Loucy (cell line): ENCODE measurements around the gene RBM15.

ENCODE experiments used
- H2AFZ ChIP-seq: fragments of 200-600 bp; sonication (generic); 2 replicates; pipeline ENCODE4 v1.6.0; 2016; ENCODE audit warnings: antibody characterized with exemption, mild to moderate bottlenecking, low read length, moderate library complexity
- H3F3A ChIP-seq: fragments of 200-600 bp; 2 replicates; pipeline ENCODE4 v1.6.0; 2016; ENCODE audit warnings: antibody characterized with exemption, low read depth, mild to moderate bottlenecking
- H3K27me3 ChIP-seq: fragments of 200-600 bp; sonication (generic); 2 replicates; pipeline ENCODE4 v1.6.1; 2014; ENCODE audit warnings: low read length, mild to moderate bottlenecking; ENCODE audit not compliant: insufficient read depth, poor library complexity, severe bottlenecking
- H3K36me3 ChIP-seq: fragments of 200-600 bp; sonication (generic); 2 replicates; pipeline ENCODE4 v1.6.1; 2016; ENCODE audit warnings: low read length; ENCODE audit not compliant: insufficient read depth
- H3K4me1 ChIP-seq: fragments of 200-600 bp; sonication (generic); 2 replicates; pipeline ENCODE4 v1.5.1; 2014; ENCODE audit warnings: low read length, mild to moderate bottlenecking; ENCODE audit not compliant: insufficient read depth, poor library complexity, severe bottlenecking
- H3K4me2 ChIP-seq: fragments of 200-600 bp; sonication (generic); 2 replicates; pipeline ENCODE4 v1.6.0; 2014; ENCODE audit warnings: antibody characterized with exemption, low read length, low read depth, mild to moderate bottlenecking; ENCODE audit not compliant: poor library complexity, severe bottlenecking
- H3K4me3 ChIP-seq: fragments of 200-600 bp; sonication (generic); 2 replicates; pipeline ENCODE4 v1.5.1; 2014; ENCODE audit warnings: low read length, mild to moderate bottlenecking, mixed read lengths; ENCODE audit not compliant: poor library complexity, severe bottlenecking
- H3K79me2 ChIP-seq: fragments of 200-600 bp; sonication (generic); 2 replicates; pipeline ENCODE4 v1.6.1; 2014; ENCODE audit warnings: low read length; ENCODE audit not compliant: insufficient read depth
- H3K9ac ChIP-seq: fragments of 200-600 bp; sonication (generic); 2 replicates; pipeline ENCODE4 v1.6.0; 2014; ENCODE audit warnings: mild to moderate bottlenecking, low read depth, low read length, moderate library complexity; ENCODE audit not compliant: poor library complexity, severe bottlenecking
- H3K9me2 ChIP-seq: fragments of 200-600 bp; sonication (generic); replicated peaks from 2 replicates; pipeline ENCODE4 v1.6.1; 2016; ENCODE audit warnings: low read depth, low read length, mixed read lengths
- H3K9me3 ChIP-seq: fragments of 200-600 bp; sonication (generic); 2 replicates; pipeline ENCODE4 v1.6.1; 2014; ENCODE audit warnings: mild to moderate bottlenecking, antibody characterized with exemption, low read length, low read depth; ENCODE audit not compliant: insufficient read depth
- H4K20me1 ChIP-seq: fragments of 200-600 bp; sonication (generic); 2 replicates; pipeline ENCODE4 v1.6.0; 2014; ENCODE audit warnings: antibody characterized with exemption, low read length, mild to moderate bottlenecking; ENCODE audit not compliant: insufficient read depth, poor library complexity, severe bottlenecking
- CTCF ChIP-seq: fragments of 200-600 bp; sonication (generic); conservative IDR thresholded peaks from 2 replicates; pipeline ENCODE4 v1.5.1; 2014; ENCODE audit warnings: mild to moderate bottlenecking, antibody characterized with exemption, low read length
- EZH2phosphoT487 ChIP-seq: fragments of 200-600 bp; IDR thresholded peaks from 2 replicates; pipeline ENCODE4 v1.6.1; 2018; ENCODE audit warnings: antibody characterized with exemption, mild to moderate bottlenecking, moderate library complexity, borderline replicate concordance

Gene RBM15

GRCh38 chr1:110293601-110294104 is 45.5 kb upstream of the RBM15 start:
- Histone ChIP-seq H2AFZ (no peak overlapping the region), H3K4me2 (no peak overlapping the region), H3K4me3 (no peak overlapping the region), H3K27me3 (no peaks in the 10 kb centered on the region), H3K9me2 (no peaks in the 10 kb centered on the region), H3K9ac (no peak overlapping the region), H3K9me3 (no peaks in the 10 kb centered on the region), H3K4me1 (no peaks in the 10 kb centered on the region), H3K36me3 (no peaks in the 10 kb centered on the region), H3K79me2 (no peaks in the 10 kb centered on the region), H3F3A (no peaks in the 10 kb centered on the region), H4K20me1 (no peaks in the 10 kb centered on the region)
- TF ChIP-seq CTCF (no peak), EZH2phosphoT487 (no peak)

GRCh38 chr1:110294308-110294707 is 44.9 kb upstream of the RBM15 start:
- no peaks in the 10 kb centered on the region for H3K79me2 ChIP-seq
- TF ChIP-seq CTCF = no peak
- TF ChIP-seq EZH2phosphoT487 = no peak
- no peak overlapping the region for H3K4me3 ChIP-seq
- no peaks in the 10 kb centered on the region for H4K20me1 ChIP-seq
- H3K9me2 ChIP-seq = no peaks in the 10 kb centered on the region
- no peak overlapping the region for H2AFZ ChIP-seq
- no peak overlapping the region for H3K9ac ChIP-seq
- no peaks in the 10 kb centered on the region for H3K36me3 ChIP-seq
- H3K4me2 ChIP-seq = no peak overlapping the region
- no peaks in the 10 kb centered on the region for H3F3A ChIP-seq
- no peaks in the 10 kb centered on the region for H3K4me1 ChIP-seq
- no peaks in the 10 kb centered on the region for H3K9me3 ChIP-seq
- H3K27me3 ChIP-seq = no peaks in the 10 kb centered on the region

GRCh38 chr1:110298991-110299390 is 40.2 kb upstream of the RBM15 start:
- no peaks in the 10 kb centered on the region for H3K27me3 ChIP-seq
- no peak overlapping the region for H3K9ac ChIP-seq
- H3K79me2 ChIP-seq = no peaks in the 10 kb centered on the region
- H2AFZ ChIP-seq = no peak overlapping the region
- H3F3A ChIP-seq = no peaks in the 10 kb centered on the region
- no peaks in the 10 kb centered on the region for H4K20me1 ChIP-seq
- no peaks in the 10 kb centered on the region for H3K36me3 ChIP-seq
- no peak overlapping the region for H3K4me3 ChIP-seq
- TF ChIP-seq CTCF = no peak
- TF ChIP-seq EZH2phosphoT487 = no peak
- H3K4me2 ChIP-seq = no peak overlapping the region
- no peaks in the 10 kb centered on the region for H3K9me3 ChIP-seq
- no peaks in the 10 kb centered on the region for H3K4me1 ChIP-seq
- no peaks in the 10 kb centered on the region for H3K9me2 ChIP-seq
